Breast epithelium (tissue), 3 donors: ENCODE data around the gene OTX1.

Experiments
- POLR2A ChIP-seq: fragments of 450-650 bp; IDR thresholded peaks from one replicate; pipeline ENCODE4 v1.6.1; 2016; ENCODE audit warnings: antibody characterized with exemption, mild to moderate bottlenecking, moderate library complexity
- POLR2AphosphoS5 ChIP-seq, 3 donors: sonication (generic); formaldehyde crosslinking; IDR thresholded peaks; one replicate each; pipeline ENCODE4 v1.6.1; 2017; ENCODE audit warnings: antibody characterized with exemption in 3 of 3
- TF ChIP-seq, protein P1 (sequence below), 3 donors: fragments of 450-650 bp; IDR thresholded peaks; one replicate each; pipeline ENCODE4 v1.5.1; 2016 to 2017; ENCODE audit warnings: antibody characterized with exemption in 3 of 3, mild to moderate bottlenecking in 3 of 3, moderate library complexity in 3 of 3

DNA sequence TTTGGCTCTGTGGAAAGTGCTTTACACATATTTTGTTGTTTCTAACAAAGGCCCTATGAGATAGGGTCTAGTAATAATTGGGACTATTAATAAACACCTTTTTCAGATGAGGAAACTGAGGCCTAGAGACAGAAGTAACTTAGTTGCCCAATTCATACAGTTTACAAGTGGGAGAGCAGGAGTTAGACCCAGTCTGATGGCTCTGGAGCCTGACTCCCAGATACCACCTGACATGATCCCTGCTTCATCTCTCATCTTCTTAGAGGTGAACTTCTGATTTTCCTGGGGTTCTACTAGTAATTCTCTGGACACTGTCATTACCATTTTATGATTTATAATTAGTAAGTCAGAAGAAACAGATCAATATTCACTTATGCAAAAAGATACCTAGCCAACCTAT, 49.1 kb upstream of the OTX1 start:
- TF ChIP-seq, protein P1, sequence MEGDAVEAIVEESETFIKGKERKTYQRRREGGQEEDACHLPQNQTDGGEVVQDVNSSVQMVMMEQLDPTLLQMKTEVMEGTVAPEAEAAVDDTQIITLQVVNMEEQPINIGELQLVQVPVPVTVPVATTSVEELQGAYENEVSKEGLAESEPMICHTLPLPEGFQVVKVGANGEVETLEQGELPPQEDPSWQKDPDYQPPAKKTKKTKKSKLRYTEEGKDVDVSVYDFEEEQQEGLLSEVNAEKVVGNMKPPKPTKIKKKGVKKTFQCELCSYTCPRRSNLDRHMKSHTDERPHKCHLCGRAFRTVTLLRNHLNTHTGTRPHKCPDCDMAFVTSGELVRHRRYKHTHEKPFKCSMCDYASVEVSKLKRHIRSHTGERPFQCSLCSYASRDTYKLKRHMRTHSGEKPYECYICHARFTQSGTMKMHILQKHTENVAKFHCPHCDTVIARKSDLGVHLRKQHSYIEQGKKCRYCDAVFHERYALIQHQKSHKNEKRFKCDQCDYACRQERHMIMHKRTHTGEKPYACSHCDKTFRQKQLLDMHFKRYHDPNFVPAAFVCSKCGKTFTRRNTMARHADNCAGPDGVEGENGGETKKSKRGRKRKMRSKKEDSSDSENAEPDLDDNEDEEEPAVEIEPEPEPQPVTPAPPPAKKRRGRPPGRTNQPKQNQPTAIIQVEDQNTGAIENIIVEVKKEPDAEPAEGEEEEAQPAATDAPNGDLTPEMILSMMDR (IDR thresholded peaks at IDR 0.05) = no peak
- TF ChIP-seq POLR2A (no peak), POLR2AphosphoS5 (IDR thresholded peaks at IDR 0.05) (no peak)
